Nephron (organoid): ENCODE measurements around the gene KRT24.

Source experiments
- H3K27ac Mint-ChIP-seq, 3 experiments: 2 replicates each; pipeline ENCODE4 v1.8.0; 2020; ENCODE audit warnings: mixed read lengths in 3 of 3, mild to moderate bottlenecking in 2 of 3, moderate library complexity in 1 of 3
- H3K27me3 Mint-ChIP-seq: 2 replicates; pipeline ENCODE4 v1.8.0; 2021; ENCODE audit warnings: low read depth, mild to moderate bottlenecking, moderate library complexity, mixed read lengths
- H3K36me3 Mint-ChIP-seq: 2 replicates; pipeline ENCODE4 v1.8.0; 2020; ENCODE audit warnings: low read depth, mixed read lengths
- H3K4me1 Mint-ChIP-seq: 2 replicates; pipeline ENCODE4 v1.8.0; 2020; ENCODE audit warnings: mixed read lengths
- H3K4me3 Mint-ChIP-seq, 3 experiments: 2 replicates each; pipeline ENCODE4 v1.8.0; 2020; ENCODE audit warnings: mild to moderate bottlenecking in 3 of 3, mixed read lengths in 3 of 3, moderate library complexity in 2 of 3
- H3K9me3 Mint-ChIP-seq: 2 replicates; pipeline ENCODE4 v1.8.0; 2020; ENCODE audit warnings: mixed read lengths
- CTCF ChIP-seq, 3 experiments: fragments of 200-600 bp; sonication (generic); IDR thresholded peaks; one replicate each; pipeline ENCODE4 v1.5.0; 2021; ENCODE audit warnings: antibody characterized with exemption in 3 of 3; ENCODE audit not compliant: unreplicated experiment in 3 of 3

KRT24 gene

GRCh38 chr17:40734018-40734417, 30.5 kb upstream of the KRT24 start:
- H3K9me3 Mint-ChIP-seq: no peaks in the 10 kb centered on the region
- no peak overlapping the region for H3K4me3 Mint-ChIP-seq
- H3K36me3 Mint-ChIP-seq: no peaks in the 10 kb centered on the region
- H3K27ac Mint-ChIP-seq: no peak overlapping the region
- TF ChIP-seq CTCF (IDR thresholded peaks at IDR 0.05; ENCODE audit: unreplicated experiment in 3 of 3): no peak
- no peaks in the 10 kb centered on the region for H3K4me1 Mint-ChIP-seq
- H3K27me3 Mint-ChIP-seq: peaks cover 22% of the 10 kb centered on the region

- H3K4me1 Mint-ChIP-seq: no peaks in the 10 kb centered on the region
- H3K9me3 Mint-ChIP-seq: no peaks in the 10 kb centered on the region
- H3K27me3 Mint-ChIP-seq: peaks cover 16% of the 10 kb centered on the region
- H3K36me3 Mint-ChIP-seq: no peaks in the 10 kb centered on the region
- TF ChIP-seq CTCF (IDR thresholded peaks at IDR 0.05; ENCODE audit: unreplicated experiment in 3 of 3): no peak
- H3K27ac Mint-ChIP-seq: no peak overlapping the region
- no peak overlapping the region for H3K4me3 Mint-ChIP-seq
These were observed 27.4 kb upstream of the KRT24 start for GRCh38 chr17:40730970-40731369.

- Mint-ChIP-seq H3K4me3 (no peak overlapping the region), H3K27me3 (peaks cover 14% of the 10 kb centered on the region), H3K36me3 (no peaks in the 10 kb centered on the region), H3K27ac (peak overlapping the region in 2 of 3 experiments; percentile 77 to 85), H3K4me1 (no peaks in the 10 kb centered on the region), H3K9me3 (no peaks in the 10 kb centered on the region)
- TF ChIP-seq CTCF (IDR thresholded peaks at IDR 0.05; ENCODE audit: unreplicated experiment in 3 of 3): no peak
These were observed 24.1 kb upstream of the KRT24 start for GRCh38 chr17:40727447-40728231.

GRCh38 chr17:40726919-40727318, 23.4 kb upstream of the KRT24 start:
- no peaks in the 10 kb centered on the region for H3K9me3 Mint-ChIP-seq
- H3K4me3 Mint-ChIP-seq: no peak overlapping the region
- peak; percentile 9 to 17 (median 15) for TF ChIP-seq CTCF (IDR thresholded peaks at IDR 0.05; ENCODE audit: unreplicated experiment in 3 of 3)
- H3K4me1 Mint-ChIP-seq: no peaks in the 10 kb centered on the region
- H3K27me3 Mint-ChIP-seq: peaks cover 19% of the 10 kb centered on the region
- H3K27ac Mint-ChIP-seq: no peak overlapping the region
- H3K36me3 Mint-ChIP-seq: no peaks in the 10 kb centered on the region

- Mint-ChIP-seq H3K27me3 (peaks cover 13% of the 10 kb centered on the region), H3K27ac (no peak overlapping the region), H3K4me1 (no peaks in the 10 kb centered on the region), H3K36me3 (no peaks in the 10 kb centered on the region), H3K9me3 (no peaks in the 10 kb centered on the region), H3K4me3 (no peak overlapping the region)
- no peak for TF ChIP-seq CTCF (IDR thresholded peaks at IDR 0.05; ENCODE audit: unreplicated experiment in 3 of 3)
These were observed 21.1 kb upstream of the KRT24 start for GRCh38 chr17:40724656-40725055.

- Mint-ChIP-seq H3K4me1 (no peaks in the 10 kb centered on the region), H3K4me3 (no peak overlapping the region), H3K36me3 (no peaks in the 10 kb centered on the region), H3K27ac (peak overlapping the region in 2 of 3 experiments; percentile 22 to 51), H3K27me3 (peaks cover 13% of the 10 kb centered on the region), H3K9me3 (no peaks in the 10 kb centered on the region)
- TF ChIP-seq CTCF (IDR thresholded peaks at IDR 0.05; ENCODE audit: unreplicated experiment in 3 of 3): no peak
These were observed 18.7 kb upstream of the KRT24 start for GRCh38 chr17:40722241-40722640.
